NCI-H1048 (cell line): Measurements from ENCODE around the gene NMT2.
"Not testable (repeated sequence)": the region's sequence is repeated elsewhere in the genome, so short reads cannot be mapped to it uniquely, and the experiment has no call there.

Experiments used
- DNase-seq: peaks from one replicate; lab custom pipeline; 2025; lab: John Stamatoyannopoulos, UW

NMT2 gene

GRCh38 chr10:15168291-15168785 is at the start of gene NMT2:
TSS of gene NMT2 (minus strand) at chr10:15168693. CDS start at chr10:15168612, 81 bp downstream.
- peak; percentile 75 for DNase-seq

GRCh38 chr10:15216700-15217099 is 48.2 kb upstream of the NMT2 start:
- DNase-seq = no peak

GRCh38 chr10:15214237-15214636 is 45.7 kb upstream of the NMT2 start:
- no peak for DNase-seq

- no peak for DNase-seq
These were observed 45.0 kb upstream of the NMT2 start for GRCh38 chr10:15213461-15213861.

GRCh38 chr10:15211464-15211979 is 43.0 kb upstream of the NMT2 start:
- DNase-seq = no peak

- no peak for DNase-seq
These were observed 42.0 kb upstream of the NMT2 start for GRCh38 chr10:15210521-15210920.

GRCh38 chr10:15209827-15210509 is 41.5 kb upstream of the NMT2 start:
- peak; percentile 48 for DNase-seq

- no peak for DNase-seq
These were observed 39.7 kb upstream of the NMT2 start for GRCh38 chr10:15208221-15208620.

- DNase-seq = not testable (repeated sequence)
These were observed 38.9 kb upstream of the NMT2 start for GRCh38 chr10:15207410-15207809.

GRCh38 chr10:15202639-15203038 is 34.1 kb upstream of the NMT2 start:
- no peak for DNase-seq

- DNase-seq = not testable (repeated sequence)
These were observed 33.8 kb upstream of the NMT2 start for GRCh38 chr10:15202301-15202621.

- no peak for DNase-seq
These were observed 33.3 kb upstream of the NMT2 start for GRCh38 chr10:15201589-15202300.

GRCh38 chr10:15200626-15201025 is 32.1 kb upstream of the NMT2 start:
- no peak for DNase-seq

- no peak for DNase-seq
These were observed 29.4 kb upstream of the NMT2 start for GRCh38 chr10:15197911-15198310.

- DNase-seq = no peak
These were observed 28.8 kb upstream of the NMT2 start for GRCh38 chr10:15197276-15197675.

- no peak for DNase-seq
These were observed 27.7 kb upstream of the NMT2 start for GRCh38 chr10:15196021-15196834.

- DNase-seq = no peak
These were observed 20.8 kb upstream of the NMT2 start for GRCh38 chr10:15189133-15189885.

- no peak for DNase-seq
These were observed 20.1 kb upstream of the NMT2 start for GRCh38 chr10:15188603-15189002.

- no peak for DNase-seq
These were observed 15.4 kb upstream of the NMT2 start for GRCh38 chr10:15183689-15184481.

GRCh38 chr10:15182540-15183207 is 14.2 kb upstream of the NMT2 start:
- DNase-seq = no peak
